Measurements from ENCODE around the gene SPSB3. TPM values are rescaled to one million over a fixed set of nuclear protein-coding genes. Genes with fewer than 3 reads are reported as not detected.

SPSB3 gene
- total and polyA plus RNA-seq, 9 of the 15 experiments (the other 6 are each of a cell fraction or from before 2014, with no cell fraction given) = 0.39 to 37.4 (median 7.1) TPM

GRCh38 chr16:1762879-1763520 is 19.4 kb downstream of the SPSB3 start (continued):
- TF ChIP-seq TSHZ1 (CRISPR knock-in tag; IDR thresholded peaks at IDR 0.05) = no peak
- no peak for TF ChIP-seq CHD4 (IDR thresholded peaks at IDR 0.05; ENCODE audit: insufficient read depth, insufficient replicate concordance, low read depth, low read length, poor library complexity, severe bottlenecking)
- no peak for TF ChIP-seq ATF7 (IDR thresholded peaks at IDR 0.05)

DNA sequence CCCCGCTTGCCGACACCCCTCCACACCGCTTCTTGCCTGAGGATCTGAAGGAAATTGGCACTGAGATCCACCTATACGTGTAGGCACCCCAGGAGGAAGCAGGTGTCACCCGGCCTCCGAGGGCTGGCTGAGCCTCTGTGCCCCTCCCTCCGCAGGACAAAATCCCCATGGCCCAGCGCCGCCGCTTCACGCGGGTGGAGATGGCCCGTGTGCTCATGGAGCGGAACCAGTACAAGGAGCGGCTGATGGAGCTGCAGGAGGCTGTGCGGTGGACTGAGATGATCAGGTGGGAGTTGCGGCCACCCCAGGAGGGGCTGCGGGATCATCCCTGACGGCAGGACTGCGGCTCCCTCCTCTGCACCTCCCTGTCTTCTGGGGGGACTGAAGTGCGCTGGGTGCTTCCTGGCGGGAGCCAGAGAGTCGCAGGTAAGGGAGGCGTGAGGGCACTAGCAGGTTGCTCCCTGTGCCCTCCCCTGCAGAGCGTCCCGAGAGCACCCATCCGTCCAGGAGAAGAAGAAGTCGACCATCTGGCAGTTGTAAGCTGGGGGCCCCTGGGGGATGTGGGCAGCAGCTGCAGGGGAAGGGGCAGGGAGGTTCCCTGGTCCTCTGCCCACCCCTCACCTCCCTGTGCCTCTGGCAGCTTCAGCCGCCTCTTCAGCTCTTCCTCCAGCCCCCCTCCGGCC is 20.0 kb downstream of the SPSB3 start:
- H3K27ac ChIP-seq (ENCODE audit: extremely low read depth, low read depth, low read length) = no peak overlapping the region
- FAIRE-seq (no peak), ATAC-seq (no peak), DNase-seq (ENCODE audit: extremely low read depth in 1 of 4, low spot score in 3 of 4) (no peak)
- H3K9me3 ChIP-seq (replicated peaks; ENCODE audit: control insufficient read depth, insufficient read depth, low read depth, low read length) = no peaks in the 10 kb centered on the region
- ChIA-PET CTCF (ENCODE audit: low intra/inter-chr PET ratio) (no interaction called here), POLR2A (interaction anchor here (0.6 kb wide), 1 partner anchor 1045 kb away, joined by 3 read pairs; no protein-coding TSS in a partner anchor)
- H3K27me3 ChIP-seq (ENCODE audit: control insufficient read depth in 2 of 2, insufficient read depth in 2 of 2, low read length in 2 of 2) = no peaks in the 10 kb centered on the region
- 94% methylated on average over 19 of the region's 30 CpGs for WGBS (ENCODE audit: insufficient coverage, low coverage, missing lambda C conversion rate)
- BruUV-seq (replicated peaks) = no TSS peak
- H3K9ac ChIP-seq (ENCODE audit: insufficient read depth in 1 of 2, low read depth in 2 of 2, low read length in 2 of 2) = peak overlapping the region in 1 of 2 experiments; percentile 79; a peak in 1 of 4 replicates
- H4K20me1 ChIP-seq (replicated peaks; ENCODE audit: control insufficient read depth, insufficient read depth, low read length) = no peaks in the 10 kb centered on the region
- peaks cover 65% of the 10 kb centered on the region; the same call in 2 of the 3 replicates for H3K36me3 ChIP-seq (ENCODE audit: control insufficient read depth, insufficient read depth, low read length)
- no peaks in the 10 kb centered on the region for H3K9me1 ChIP-seq (ENCODE audit: control insufficient read depth, insufficient read depth, low read length)
- H3K79me2 ChIP-seq (ENCODE audit: control insufficient read depth, insufficient read depth, low read length) = no peaks in the 10 kb centered on the region; the same call in 2 of the 3 replicates
- H3K4me2 ChIP-seq (ENCODE audit: insufficient read depth, low read length) = no peak overlapping the region
- H2AFZ ChIP-seq (ENCODE audit: low read depth, low read length) = no peak overlapping the region
- peaks cover 9 to 83% of the 10 kb centered on the region in 2 experiments; a peak in 4 of 5 replicates for H3K4me1 ChIP-seq (replicated peaks in 1 of 2; ENCODE audit: control insufficient read depth in 2 of 2, insufficient read depth in 2 of 2, low read length in 2 of 2)
- in situ Hi-C loops (cut with MboI) (loop anchor here (5.0 kb wide), 1 partner anchor 50 kb away; no protein-coding TSS in a partner anchor), intact Hi-C loops (cut with micrococcal nuclease) (no loop called here)
- H3K4me3 ChIP-seq = no peak overlapping the region
- no peak for TF ChIP-seq TEAD4 (IDR thresholded peaks at IDR 0.05; ENCODE audit: low read length)
- TF ChIP-seq TEAD4 (CRISPR knock-in tag; IDR thresholded peaks at IDR 0.05; ENCODE audit: borderline replicate concordance) = no peak
- TF ChIP-seq ZBTB1 (CRISPR knock-in tag; IDR thresholded peaks at IDR 0.05; ENCODE audit: borderline replicate concordance, low read depth) = 0 out of 2 replicates have a peak, but pooled peaks have one; percentile 19

Measured in K562 (cell line).